Stimulated activated CD8-positive, alpha-beta memory T cell treated with anti-CD3 and anti-CD28 coated beads, Interleukin-12 subunit alpha, Interleukin-12 subunit beta, amount 100 ng/mL, for 1 hour (primary cell): ENCODE results near the gene PUS7.
"Not testable (repeated sequence)": the region's sequence is repeated elsewhere in the genome, so short reads cannot be mapped to it uniquely, and the experiment has no call there.

Experiments
- DNase-seq: peaks from one replicate; pipeline ENCODE4 v3.0.0-alpha.2; 2020; ENCODE audit warnings: low read depth

Gene PUS7, protein sequence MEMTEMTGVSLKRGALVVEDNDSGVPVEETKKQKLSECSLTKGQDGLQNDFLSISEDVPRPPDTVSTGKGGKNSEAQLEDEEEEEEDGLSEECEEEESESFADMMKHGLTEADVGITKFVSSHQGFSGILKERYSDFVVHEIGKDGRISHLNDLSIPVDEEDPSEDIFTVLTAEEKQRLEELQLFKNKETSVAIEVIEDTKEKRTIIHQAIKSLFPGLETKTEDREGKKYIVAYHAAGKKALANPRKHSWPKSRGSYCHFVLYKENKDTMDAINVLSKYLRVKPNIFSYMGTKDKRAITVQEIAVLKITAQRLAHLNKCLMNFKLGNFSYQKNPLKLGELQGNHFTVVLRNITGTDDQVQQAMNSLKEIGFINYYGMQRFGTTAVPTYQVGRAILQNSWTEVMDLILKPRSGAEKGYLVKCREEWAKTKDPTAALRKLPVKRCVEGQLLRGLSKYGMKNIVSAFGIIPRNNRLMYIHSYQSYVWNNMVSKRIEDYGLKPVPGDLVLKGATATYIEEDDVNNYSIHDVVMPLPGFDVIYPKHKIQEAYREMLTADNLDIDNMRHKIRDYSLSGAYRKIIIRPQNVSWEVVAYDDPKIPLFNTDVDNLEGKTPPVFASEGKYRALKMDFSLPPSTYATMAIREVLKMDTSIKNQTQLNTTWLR

DNA sequence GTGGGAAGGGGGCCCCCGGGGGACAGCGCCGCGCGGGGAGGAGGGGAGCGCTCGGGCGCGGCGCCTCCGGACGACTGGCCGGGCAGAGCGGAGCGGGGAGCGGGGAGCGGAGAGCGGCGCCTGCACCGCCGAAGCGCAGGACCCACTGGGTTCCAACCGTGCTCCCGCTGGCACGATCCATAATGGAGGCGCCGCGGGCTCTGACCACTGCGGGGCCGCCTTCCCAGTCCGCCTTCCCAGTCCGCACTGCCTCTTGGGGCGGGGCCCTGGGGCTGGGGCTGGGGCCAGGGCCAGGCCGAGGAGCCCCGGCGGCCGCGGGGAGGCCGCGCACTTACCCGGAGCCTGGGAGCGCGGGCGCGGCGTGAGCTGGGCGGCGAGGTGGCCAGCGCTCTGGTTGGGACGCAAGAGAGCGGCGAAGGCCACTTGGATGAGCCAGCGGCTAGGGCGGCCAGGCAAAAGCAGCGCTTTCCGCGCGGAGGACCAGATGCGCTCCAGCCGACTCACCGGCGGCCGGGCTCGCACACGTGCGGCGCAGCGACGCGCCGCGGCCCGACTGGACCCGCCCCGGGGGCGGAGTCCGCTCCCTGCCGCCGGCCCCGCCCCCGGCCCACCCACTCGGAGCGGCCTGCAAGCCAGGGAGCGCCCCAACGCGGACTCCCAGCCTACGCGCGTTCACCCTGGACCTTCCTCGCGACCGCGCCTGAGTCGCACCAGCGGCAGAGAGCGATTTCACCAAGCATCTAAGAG, at the start of gene PUS7:
Gene PUS7, minus strand, starts transcription at position 555 of the 747 bp plus-strand sequence. CDS start 13,759 bp downstream, outside the sequence.
- DNase-seq, result peak; percentile 46

DNA sequence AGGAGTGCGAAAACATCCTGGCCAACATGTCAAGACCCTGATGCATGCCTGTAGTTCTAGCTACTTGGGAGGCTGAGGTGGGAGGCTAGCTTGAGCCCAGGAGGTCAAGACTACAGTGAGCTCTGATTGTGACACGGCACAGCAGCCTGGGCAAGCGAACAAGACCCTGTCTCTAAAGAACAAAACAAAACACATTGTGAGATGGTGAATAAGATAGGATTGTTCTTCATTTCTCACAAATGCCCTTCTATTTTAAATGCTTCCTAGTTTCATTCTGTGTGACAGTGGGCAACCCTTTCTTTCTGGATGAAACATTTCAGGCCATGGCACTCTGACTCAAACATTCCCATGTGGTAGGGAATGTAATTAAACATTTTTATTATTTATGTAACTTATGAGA, 45.8 kb upstream of the PUS7 start:
- no peak for DNase-seq

DNA sequence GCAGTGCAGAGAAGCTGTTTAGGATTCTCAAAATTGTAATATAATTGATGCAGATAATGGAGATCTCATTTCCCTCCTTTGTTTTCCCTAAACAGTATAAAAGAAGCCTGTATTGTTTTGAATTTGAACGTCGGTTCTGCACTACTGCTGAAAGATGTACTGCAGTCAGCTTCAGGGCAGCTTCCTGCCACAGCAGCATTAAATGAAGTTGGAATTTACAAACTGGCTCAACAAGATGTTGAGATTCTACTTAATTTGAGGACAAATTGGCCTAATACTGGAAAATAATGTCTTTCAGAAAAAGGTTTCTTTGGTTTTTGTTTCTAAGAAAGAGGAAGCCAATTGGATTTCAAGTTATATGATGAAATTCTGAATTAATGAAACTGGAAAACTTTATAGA, 45.0 kb upstream of the PUS7 start:
- no peak for DNase-seq

DNA sequence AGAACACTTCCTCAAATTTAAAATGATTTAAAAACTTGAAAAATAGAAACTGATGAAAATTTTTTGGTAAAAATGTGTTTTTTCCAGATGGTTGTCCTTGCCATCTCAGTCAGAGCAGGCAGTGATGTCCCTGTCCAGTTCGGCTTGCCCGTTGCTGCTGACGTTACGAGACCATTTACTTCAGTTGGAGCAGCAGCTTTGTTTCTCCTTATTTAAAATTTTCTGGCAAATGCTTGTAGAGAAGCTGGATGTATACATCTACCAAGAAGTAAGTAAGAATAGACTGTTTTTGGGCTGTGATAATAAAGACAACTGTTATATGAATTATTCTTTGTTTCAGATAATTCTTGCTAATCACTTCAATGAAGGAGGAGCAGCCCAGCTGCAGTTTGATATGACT, 43.1 kb upstream of the PUS7 start:
- no peak for DNase-seq

DNA sequence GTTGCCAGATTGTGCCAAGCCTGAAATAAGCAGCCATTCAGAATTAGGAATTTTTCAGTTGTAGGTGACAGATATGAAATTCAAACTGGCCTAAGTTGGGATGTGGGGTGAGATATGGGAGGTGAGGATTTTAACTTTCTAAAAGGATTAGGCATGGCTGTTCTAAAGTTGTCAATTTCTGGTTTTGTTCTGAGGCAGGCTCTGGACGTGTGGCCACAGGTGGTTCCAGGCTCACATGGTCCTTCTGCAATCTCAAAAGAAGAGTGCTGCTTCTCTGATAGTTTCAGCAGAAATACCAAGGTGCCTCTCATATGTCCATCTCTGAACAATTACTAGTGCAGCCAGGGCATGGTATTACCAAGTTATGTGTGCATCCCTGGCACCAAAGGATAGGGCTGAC, 37.9 kb upstream of the PUS7 start:
- no peak for DNase-seq

DNA sequence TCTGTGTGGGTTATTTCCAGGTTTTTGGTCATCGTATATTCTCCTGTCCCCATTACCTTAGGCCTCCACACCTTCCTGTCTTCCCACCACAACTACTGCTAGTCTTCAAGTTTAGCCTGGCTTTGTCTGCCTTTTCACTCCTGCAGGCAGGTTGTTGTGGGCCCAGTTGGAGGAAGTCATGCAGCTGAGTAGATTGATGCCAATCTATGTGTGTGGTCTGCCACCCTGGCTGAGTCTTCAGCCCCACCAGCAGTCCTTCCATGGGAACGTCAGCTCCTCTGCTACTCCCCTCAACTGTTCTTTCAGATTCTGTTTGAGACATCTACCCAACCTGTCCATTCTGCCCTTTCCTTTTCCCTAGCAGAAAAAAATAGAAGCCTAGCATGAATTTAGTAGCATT, 16.3 kb upstream of the PUS7 start:
- DNase-seq, result no peak

DNA sequence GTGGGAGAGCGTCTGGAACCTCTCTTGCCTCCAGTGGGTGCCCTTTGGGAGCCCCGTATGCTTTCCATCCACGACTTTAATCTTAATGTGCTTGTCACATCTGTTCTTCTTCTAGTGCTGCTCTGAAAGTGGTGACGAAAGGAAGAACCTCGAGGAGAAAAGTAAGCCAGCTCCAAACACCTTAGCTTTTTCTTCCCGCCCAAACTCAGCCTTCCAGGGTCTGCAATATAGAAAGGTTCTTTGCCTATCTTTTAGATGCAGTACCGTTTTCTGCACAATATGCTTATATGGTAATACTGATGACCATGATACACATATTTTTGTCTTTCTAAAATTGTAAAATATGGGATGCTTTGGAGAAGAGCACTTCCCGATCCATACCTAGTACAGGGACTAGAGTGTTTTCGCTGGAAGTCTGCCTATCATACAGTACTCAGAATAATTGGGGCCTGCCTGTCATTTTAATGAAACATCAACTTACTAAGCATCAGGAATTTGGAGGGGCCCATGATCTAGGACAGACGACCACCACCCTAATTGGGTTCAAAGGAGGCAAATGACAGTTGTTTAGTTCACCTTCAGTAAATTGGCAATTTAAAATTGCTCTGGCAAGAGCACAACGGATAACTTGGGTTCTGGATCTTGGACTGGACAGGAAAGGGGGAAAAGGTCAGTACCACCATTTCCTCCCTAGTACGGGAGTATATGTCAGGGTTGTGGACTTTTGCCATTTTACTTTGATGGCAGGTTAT, 10.8 kb upstream of the PUS7 start:
- DNase-seq, result no peak

DNA sequence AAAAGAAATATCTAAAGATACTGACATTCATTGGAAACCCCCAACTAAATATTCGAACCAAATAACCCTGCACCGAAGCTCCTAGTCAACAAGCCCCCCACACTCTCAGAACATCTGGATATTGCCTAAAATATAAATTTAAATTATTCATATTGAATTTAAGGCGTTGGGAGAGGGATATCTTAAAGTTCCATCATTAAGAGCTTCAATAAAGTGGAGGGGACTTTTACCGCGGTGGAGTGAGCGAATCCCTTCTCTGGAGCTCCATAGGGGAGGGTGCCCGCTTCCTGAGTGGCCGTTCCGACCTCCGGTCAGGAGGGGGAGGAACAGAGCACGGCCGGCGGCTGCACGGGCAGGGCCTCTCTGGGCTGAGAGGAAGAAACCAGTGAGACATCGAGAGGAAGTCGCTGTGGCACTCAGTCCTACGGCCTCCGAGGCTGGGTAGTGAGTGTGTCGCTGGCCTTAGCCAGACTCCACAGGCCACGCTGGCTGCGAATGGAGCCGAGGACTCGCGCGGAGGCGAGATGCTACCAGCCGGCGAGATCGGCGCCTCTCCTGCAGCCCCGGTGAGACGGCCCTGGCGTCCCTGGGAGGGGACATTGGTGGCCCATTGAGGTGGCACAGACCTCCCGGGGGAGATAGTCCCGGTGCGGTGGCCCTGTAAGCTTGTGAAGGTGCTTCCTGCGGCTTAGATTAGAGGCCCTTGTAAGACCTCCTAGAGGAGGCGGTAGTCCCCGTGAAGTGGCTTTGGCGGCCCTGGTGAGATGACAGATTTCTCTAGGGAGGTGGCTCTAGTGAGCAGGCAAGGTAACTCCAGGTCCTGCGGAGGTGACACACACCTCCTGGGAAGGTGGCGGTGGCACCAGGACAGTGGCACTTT, 10.0 kb upstream of the PUS7 start, which contains the start of gene RINT1:
Gene RINT1, plus strand, starts transcription at position 410 of the 880 bp plus-strand sequence. Its CDS starts 115 bp downstream, at position 525.
- DNase-seq, result peak; percentile 81

DNA sequence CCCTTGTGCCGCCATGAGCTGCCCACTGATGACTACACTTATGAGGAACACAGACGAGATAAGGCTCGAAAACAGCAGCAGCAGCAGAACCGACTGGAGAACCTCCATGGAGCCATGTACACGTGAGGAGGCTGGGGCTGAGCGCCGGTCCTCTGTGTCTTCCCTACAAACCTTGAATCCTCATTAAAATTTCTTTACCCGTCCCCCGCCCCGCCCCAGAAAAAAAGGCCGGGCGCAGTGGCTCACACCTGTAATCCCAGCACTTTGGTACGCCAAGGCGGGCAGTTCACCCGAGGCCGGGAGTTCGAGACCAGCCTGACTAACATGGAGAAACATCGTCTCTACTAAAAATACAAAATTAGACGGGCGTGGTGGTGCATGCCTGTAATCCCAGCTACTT, 8.5 kb upstream of the PUS7 start:
- DNase-seq, result no peak

DNA sequence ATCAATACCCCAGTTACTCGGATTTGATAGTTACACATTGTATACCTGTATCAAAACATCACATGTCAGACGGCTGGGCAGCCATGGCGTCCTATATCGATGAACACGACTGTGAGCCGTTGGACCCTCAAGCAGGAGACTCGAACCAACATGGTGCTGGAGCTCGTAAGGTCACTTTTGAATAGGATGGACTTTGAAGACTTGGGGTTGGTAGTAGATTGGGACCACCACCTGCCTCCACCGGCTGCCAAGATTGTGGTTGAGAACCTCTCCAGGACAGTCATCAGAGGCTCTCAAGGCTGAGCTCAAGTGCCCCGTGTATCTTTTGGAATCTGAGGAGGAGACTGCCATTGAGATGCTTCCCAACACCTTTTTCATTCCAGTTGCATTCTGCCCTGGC, 8.1 kb upstream of the PUS7 start:
- DNase-seq, result no peak

DNA sequence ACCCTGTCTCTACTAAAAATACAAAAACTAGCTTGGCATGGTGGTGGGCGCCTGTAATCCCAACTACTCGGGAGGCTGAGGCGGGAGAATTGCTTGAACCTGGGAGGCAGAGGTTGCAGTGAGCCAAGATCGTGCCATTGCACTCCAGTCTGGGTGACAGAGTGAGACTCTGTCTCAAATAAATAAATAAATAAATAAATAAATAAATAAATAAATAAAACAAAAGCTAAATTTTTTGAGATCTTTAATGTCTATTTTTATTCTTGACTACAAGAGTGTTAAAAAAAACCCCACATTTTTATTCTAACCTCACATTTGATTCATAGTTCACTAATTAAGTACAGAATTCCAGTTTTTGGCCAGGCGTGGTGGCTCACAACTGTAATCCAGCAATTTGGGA, 5.7 kb upstream of the PUS7 start:
- DNase-seq, result not testable (repeated sequence)

DNA sequence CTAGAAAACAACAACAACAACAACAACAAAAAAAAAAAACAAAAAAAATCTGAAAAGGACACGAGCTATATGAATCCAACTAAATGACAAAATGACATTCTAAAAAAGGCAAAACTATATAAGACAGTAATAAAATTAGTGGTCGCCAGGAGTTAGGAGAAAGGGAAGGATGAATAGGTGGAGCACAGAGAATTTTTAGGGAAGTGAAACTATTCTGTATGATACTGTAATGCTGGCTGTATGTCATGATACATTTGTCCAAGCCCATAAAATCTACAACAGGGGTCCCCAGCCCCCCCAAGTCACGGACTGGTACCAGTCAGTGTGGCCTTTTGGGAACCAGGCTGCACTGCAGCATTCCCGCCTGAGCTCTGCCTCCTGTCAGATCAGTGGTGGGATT, 2.8 kb upstream of the PUS7 start:
- no peak for DNase-seq

DNA sequence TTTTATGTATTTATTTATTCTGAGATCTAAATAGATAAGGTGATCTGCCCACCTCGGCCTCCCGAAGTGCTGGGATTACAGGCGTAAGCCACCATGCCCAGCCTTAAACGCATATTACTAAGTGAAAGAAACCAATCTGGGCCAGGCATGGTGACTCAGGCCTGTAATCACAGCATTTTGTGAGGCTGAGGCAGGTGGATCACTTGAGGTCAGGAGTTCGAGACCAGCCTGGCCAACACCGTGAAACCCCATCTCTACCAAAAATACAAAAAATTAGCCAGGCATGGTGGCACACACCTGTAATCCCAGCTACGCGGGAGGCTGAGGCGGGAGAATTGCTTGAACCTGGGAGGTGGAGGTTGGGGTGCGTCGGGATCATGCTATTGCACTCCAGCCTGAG, 2.4 kb upstream of the PUS7 start:
- DNase-seq, result not testable (repeated sequence)

DNA sequence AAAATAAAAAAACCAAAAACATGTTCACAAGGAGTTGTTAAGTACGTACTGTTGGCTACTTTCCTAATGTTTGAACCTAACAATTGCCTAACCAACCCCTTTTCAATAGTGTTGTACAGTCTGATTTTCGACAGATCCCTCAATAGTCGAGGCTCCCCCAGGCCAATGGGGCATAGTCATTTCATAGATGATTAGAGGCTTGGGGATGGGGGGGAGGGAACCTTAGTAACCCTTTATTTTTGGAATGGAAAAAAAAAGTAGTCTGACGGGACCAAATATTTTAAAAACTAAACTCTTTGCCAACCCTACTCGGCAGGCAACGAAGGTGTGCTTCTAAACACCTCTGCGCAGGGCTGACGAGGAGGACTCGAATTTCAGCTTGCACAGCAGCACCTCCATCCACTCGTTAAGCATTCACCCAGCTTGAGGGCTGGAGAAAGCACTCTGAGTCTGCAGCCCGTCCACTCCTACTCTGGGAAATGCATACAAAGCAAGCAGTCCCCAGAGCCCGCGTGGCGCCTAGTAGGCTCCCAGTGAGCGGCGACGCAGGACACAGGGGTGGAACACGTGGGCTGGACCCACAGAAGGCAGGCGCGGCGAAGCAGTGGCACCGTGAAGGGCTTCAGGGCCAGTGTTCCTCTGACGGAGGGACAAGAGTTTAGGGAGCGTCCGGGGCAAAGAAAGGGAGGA, 899 bp downstream of the PUS7 start:
- DNase-seq, result peak; percentile 11

DNA sequence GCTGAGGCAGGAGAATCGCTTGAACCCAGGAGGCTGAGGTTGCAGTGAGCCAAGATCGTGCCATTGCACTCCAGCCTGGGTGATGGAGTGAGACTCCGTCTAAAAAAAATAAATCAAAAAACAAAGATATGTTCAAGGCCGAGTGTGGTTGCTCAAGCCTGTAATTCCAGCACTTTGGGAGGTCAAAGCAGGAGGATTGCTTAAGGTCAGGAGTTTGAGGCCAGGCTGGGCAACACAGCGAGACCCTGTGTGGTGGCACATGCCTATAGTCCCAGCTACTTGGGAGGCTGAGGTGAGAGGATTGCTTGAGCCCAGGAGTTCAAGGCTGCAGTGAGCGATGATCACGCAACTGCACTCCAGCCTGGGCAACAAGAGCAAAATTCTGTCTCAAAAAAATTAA, 1.5 kb downstream of the PUS7 start:
- not testable (repeated sequence) for DNase-seq

DNA sequence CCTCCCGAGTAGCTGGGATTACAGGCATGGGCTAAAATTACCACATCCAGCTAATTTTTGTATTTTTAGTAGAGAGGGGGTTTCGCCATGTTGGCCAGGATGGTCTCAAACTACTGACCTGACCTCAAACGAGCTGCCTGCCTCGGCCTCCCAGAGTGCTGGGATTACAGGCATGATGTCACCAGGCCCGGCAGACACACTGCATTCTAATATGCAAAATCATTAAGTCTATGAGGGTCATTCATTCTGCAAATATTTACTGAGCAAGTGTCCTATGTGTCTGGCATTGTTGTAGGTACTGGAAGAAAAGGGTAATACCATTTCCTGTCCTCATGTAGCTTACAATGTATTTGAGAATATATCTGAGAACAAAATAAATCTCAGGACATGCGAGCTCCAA, 2.7 kb downstream of the PUS7 start:
- DNase-seq, result no peak

DNA sequence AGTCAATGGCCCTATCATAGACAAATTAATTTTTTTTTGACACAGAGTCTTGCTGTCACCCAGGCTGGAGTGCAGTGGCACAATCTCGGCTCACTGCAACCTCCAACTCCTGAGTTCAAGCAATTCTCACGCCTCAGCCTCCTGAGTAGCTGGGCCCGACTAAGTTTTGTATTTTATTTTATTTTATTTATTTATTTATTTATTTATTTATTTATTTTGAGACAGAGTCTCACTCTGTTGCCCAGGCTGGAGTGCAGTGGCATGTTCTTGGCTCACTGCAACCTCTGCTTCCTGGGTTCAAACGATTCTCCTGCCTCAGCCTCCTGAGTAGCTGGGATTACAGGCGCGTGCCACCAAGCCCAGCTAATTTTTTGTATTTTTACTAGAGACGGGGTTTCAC, 6.5 kb downstream of the PUS7 start:
- DNase-seq, result not testable (repeated sequence)

DNA sequence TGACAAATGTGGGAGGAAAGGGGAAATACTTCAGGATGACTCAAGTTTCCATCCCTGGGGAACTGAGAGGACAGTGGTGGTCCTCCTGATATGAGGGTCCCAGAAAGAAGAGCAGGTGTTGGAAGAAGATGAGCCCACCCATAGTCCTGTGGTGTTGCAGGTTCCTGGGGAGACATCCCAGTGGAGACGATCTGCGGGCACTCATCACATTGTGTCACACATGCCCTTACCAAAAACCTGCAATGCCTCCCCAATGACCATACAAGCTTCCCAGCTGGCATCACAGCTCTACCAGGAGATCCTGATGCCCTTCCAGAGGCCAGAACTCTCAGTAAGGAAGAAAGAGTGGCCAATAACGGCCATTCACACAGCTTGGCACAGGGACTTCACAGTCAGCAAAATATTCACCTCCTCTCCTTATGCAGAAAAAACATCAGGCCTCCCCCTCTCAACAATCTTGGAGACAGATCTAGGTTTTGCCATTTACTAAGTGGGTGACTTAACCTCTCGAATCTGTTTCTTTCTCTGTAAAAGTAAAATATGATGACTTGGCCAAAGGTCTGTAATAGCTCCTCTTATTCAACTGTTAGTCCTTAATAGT, 9.0 kb downstream of the PUS7 start:
- DNase-seq, result no peak

DNA sequence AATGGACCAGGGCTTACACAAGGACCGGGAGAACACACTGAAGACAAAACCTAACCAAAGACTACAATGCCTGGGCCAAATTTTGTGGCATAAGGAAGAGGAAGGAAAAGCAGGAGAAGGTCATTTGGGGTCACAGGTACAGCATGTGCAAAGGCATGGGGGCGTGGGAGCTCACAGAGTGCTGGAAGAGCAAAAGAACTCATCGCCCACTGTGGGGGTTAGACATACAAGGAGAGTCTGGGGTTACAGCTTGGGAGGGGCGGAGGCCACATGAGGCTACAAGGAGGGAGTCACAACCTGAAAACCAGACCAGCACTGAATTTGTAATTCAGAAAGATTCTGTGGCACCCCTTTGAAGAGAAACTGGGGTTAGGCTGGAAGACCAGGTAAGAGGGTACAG, 9.7 kb downstream of the PUS7 start:
- no peak for DNase-seq

DNA sequence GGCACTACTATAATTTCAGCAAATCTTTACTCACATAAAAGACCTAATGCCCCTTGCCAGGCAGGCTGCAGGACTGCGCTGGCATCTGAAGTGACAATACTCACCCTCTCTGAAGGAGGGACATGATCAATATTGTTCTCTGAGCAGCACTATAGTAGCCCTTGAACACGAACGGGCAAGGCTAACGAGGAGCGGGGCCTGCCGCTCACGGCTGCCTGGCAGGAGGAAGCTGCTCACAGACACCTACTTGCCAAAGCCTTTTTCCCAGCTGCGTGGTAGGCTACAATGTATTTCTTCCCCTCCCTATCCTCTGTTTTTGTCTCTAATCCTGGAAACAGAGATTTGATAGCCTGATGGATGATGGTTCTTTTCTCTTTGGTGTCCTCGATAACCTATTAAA, 19.9 kb downstream of the PUS7 start:
- DNase-seq, result no peak
